Measurements from ENCODE around the gene HES1. TPM values are rescaled to one million over a fixed set of nuclear protein-coding genes. Genes with fewer than 3 reads are reported as not detected.
A peak's percentile ranks its signal among the peaks of the same experiment; 100 is the strongest.
"Not testable (repeated sequence)": the region's sequence is repeated elsewhere in the genome, so short reads cannot be mapped to it uniquely, and the experiment has no call there.

The HES1 gene, protein sequence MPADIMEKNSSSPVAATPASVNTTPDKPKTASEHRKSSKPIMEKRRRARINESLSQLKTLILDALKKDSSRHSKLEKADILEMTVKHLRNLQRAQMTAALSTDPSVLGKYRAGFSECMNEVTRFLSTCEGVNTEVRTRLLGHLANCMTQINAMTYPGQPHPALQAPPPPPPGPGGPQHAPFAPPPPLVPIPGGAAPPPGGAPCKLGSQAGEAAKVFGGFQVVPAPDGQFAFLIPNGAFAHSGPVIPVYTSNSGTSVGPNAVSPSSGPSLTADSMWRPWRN
- total RNA-seq, result 87.7 and 127 TPM in 2 replicates

DNA sequence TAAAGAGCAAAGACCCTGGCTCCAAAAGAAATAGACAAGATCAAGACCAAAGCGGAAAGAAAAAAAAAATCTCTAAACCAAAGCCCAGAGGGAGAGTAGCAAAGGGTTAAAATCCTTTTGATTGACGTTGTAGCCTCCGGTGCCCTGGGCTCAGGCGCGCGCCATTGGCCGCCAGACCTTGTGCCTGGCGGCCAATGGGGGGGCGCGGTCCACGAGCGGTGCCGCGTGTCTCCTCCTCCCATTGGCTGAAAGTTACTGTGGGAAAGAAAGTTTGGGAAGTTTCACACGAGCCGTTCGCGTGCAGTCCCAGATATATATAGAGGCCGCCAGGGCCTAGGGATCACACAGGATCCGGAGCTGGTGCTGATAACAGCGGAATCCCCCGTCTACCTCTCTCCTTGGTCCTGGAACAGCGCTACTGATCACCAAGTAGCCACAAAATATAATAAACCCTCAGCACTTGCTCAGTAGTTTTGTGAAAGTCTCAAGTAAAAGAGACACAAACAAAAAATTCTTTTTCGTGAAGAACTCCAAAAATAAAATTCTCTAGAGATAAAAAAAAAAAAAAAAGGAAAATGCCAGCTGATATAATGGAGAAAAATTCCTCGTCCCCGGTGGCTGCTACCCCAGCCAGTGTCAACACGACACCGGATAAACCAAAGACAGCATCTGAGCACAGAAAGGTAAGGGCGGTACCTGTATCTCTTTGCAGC, at the start of gene HES1:
TSS of gene HES1 (plus strand) at position 343 of the 713 bp plus-strand sequence. CDS start at position 576, 233 bp downstream.
- DNase-seq (ENCODE audit: extremely low read depth, low read depth, low spot score), result peak; percentile 95

DNA sequence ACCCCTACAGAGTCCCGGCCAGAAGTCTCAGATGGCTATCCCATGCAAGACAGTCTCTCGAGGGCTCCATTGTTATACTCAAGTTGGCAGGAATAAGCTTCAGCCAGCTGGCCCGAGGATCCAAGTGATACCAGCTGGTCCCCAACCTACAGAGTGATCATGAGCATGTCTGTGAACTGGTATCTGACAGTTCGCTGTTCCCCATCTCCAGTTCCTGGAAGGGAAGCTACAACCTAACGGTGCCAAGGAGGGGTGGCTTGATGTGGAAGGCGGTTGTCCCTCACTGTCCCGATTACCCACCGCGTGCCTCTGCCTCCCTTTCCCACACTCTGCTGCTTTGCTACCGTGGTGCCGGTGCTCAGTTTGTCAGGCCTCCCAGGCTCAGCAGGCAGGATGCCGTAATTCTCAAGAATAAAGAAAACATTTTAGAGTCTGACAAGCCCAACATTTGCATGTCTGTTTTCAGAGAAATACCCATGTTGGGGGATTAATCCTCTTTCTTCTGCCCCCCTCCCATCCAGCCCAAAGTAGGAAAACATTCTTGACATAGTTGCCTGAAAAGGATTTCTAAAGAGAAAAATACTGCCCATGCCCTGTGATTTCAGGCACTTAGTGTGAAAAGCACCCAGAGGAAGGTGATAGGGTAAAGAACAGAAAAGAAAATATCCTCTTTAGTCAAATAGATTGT, 49.4 kb upstream of the HES1 start:
- DNase-seq (ENCODE audit: extremely low read depth, low read depth, low spot score), result no peak

DNA sequence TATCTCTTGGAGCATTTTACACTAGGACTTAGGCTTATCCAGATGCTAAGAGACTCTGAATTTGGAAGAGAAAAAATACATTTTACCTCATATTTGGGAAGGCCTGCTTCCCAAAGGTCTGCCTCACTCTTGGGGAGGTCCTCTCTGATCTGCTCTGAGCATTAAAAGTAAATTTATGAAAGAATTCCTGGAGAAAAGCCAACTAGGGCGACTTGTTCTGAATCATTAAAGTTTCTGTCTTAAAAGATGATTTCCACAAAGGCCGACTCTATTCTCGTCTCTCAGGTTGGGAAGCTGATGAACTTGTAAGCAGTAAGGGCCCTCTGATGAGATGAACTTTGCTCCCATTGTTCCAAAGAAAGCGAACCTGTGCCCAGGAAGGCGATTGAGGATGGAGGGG, 48.7 kb upstream of the HES1 start:
- DNase-seq (ENCODE audit: extremely low read depth, low read depth, low spot score), result no peak

DNA sequence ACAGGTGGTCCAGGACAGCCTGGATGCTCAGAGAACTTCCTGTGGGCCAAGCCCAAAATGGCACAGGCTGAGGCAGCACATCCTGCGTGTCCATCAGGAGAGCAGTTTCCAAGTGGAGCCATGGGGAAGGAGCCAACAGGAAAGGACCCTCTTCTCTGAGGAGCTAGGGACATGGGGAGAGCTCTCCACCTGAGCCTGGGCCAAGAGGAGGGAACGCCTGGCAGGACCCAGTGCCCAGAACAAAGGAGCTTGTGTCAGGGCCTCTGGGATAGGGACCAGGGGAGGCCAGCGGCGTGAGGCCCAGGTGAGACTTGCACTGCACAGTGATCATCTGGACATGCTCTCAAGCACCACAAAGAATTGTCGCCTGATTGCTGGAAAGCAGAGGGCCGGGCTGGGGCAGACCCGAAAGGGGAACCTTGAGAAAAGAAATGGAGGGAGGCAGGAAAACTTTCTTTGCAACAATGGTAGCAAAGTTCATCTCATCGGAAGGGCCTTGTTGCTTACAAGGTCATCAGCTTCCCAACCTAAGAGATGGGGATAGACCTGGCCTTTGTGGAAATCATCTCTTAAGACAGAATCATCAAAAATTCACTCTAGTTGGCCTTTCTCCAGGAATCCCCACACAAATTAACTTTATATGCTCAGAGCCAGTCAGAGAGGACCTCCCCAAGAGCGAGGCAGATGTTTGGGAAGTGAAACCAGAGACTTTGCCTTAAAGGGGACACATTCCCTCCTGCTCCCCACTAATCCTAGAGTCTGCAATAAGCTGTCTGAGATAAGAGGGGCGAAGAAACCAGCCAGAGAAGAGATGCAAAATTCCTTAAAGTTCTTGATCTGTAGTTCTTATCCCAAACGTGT, 47.7 kb upstream of the HES1 start:
- no peak for DNase-seq (ENCODE audit: extremely low read depth, low read depth, low spot score)

DNA sequence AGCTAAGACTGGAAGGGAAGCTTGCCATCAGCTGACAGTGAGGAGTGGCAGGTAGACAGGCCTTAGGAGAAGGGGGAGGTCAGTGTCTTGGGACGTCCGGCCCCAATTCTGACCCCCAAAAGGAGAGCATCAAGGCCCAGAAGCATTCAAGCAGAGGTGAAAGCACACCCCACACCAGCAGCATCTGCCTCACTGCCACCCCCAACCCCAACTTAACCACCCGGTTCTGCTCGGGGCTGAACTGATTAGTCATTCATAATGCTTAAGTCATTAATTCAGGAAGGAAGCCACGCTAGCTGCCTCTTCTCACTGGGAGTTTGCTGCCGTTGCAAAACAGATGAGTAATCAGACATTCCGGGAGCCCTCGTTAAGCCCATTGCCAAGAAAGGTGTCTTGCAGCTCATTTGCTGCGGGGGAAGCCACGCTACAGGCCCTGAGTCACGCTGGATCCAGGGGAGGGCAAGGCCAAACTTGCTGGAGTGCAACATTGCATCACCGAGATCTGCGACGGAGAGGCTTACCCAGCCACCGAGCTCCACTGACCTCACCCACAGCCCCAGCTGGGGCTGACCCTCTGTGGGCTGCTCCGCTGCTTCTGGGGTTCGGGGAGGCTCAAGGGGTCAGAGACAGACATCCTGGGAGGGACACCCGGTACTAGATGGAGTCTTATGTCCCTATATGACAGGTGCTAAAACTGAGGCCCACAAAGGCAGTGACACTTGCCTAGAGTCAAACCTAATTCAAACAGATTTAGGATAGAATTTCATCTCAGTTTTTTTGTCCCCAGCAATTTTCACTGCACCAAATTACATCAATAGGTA, 46.4 kb upstream of the HES1 start:
- peak; percentile 96 for DNase-seq (ENCODE audit: extremely low read depth, low read depth, low spot score)

DNA sequence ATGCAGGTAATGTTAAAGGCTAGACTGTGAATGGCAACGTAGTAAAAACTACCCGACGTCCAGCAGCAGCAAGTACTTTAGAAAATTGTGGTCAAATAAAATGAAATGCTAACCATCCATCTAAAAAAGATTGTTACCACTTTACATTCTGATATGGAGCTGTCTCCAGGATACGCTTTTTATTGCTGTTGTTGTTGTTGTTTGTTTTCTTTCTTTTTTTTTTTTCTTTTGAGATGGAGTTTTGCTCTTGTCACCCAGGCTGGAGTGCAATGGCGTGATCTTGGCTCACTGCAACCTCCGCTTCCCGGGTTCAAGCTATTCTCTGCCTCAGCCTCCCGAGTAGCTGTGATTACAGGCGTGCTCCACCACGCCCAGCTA, 45.8 kb upstream of the HES1 start:
- DNase-seq (ENCODE audit: extremely low read depth, low read depth, low spot score), result not testable (repeated sequence)

DNA sequence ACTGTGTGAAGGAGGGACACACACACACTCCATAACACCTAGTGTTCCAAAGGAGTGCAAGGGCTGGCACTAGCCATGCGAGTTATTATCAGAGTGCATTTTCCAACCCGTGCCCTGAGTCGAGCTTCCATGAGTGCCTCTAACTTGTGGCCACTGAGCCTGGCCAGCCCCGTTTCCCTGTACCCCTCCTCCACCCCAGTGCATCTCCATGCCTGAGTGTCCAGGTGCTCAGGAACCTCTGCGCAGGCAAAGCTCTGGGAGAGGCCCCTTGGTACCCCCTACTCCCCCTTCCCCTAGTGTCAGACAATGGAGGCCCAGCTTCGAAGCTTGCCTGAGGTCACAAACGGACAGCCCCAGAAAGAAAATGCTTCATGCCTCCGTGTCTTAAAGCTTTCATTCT, 45.2 kb upstream of the HES1 start:
- no peak for DNase-seq (ENCODE audit: extremely low read depth, low read depth, low spot score)

DNA sequence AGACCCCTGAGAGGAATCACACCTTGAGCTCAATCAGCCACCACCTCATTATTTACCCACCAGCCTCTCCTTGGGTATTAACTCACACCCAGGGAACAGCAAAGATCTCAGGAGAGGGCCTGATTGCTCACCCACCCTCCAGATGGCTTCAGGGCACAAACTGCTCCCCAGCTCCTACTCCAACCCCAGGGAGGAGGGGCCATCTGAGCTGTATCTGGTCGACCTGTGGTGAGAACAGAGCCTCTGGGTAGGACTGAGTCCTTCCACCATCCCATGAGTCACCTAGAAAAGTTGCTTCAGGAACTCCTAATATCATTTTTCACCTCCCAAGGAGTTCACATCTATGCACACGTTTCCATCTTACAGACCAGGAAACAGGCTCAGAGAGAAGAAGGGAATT, 44.8 kb upstream of the HES1 start:
- DNase-seq (ENCODE audit: extremely low read depth, low read depth, low spot score), result no peak

DNA sequence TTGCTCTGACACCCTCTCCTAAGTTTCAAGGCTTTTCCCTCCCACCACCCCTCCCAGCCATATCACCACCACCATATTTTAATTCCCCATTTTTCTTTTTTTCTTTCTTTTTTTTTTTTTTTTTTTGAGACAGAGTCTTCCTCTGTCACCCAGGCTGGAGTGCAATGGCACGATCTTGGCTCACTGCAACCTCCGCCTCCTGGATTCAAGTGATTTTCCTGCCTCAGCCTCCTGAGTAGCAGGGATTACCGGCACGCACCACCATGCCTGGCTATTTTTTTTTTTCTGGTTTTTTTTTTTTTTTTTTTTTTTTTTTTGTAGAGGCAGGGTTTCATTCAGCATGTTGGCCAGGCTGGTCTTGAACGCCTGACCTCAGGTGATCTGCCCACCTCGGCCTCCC, 44.1 kb upstream of the HES1 start:
- DNase-seq (ENCODE audit: extremely low read depth, low read depth, low spot score), result not testable (repeated sequence)

DNA sequence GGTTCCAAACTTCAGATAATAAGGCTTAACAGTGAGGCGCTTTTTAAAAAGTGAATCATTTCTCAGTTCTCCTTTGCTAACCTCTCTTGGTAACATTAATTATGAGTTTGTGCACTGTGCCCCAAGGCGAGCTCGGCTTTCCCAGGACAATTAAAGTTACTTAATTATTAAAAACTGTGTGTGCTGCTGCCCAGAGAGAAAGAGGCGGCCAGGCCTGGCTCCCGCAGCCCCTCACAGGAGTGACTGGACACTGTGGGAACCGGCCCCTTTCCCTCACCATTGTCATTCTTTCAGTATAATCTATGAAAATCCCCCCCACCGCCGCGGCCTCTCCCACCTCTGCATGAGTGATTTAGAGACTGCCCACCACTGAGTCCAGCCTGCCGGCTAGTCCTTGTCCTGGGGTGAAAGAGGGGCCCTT, 43.1 kb upstream of the HES1 start:
- no peak for DNase-seq (ENCODE audit: extremely low read depth, low read depth, low spot score)

DNA sequence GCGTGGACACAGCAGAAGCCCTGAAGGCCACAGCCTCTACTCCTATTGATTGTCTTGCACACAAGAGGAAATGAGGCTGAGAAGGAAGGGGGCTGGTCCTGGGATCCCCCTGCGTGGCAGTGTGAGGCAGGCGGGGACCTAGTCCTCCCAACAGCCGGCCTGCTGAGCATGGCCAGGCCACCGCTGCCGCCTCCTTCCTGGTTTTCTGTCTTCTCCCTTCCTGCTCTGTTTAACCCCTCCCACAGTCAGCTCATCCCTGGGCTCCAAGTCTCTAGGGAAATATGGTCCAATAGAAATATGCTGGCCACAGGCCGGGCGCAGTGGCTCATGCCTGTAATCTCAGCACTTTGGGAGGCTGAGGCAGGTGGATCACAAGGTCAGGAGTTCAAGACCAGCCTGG, 42.1 kb upstream of the HES1 start:
- DNase-seq (ENCODE audit: extremely low read depth, low read depth, low spot score), result no peak

DNA sequence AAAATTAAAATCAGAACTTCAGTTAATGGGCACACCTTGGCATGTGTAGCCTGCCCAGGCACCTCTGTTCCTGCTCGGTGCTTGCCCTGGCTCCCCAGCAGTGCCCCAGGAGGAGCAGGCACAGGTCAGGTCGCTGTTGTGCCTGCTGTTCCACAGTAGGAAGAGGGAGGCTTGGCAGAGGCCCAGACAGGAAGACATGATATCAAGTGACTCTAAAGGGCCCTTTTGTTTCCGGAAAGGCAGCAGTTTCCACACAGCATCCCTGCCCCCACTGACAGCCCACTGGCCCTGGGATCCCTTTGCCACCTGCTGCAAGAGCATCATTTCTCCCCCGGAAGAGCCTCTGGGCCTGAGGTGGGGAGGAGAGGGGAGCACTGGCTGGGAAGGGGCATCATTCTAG, 40.5 kb upstream of the HES1 start:
- no peak for DNase-seq (ENCODE audit: extremely low read depth, low read depth, low spot score)

DNA sequence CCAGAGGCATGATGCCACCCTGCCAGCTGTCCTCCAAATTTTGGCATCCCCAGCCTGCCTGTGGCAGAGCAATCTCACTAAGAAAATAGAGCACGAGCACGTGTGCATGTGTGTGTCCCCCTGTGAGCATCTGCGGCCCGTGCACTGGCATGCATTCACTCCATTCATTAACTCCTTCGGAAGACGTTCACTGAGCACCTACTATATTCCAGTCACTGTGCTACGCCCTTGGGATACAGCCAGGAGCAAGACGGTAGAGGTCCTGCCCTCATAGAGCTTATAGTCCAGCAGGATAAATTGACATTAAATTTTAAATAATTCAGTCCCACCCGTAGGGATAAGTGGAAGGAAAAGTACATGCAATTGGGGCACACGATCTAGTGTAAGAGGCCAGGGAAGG, 40.0 kb upstream of the HES1 start:
- DNase-seq (ENCODE audit: extremely low read depth, low read depth, low spot score), result no peak

DNA sequence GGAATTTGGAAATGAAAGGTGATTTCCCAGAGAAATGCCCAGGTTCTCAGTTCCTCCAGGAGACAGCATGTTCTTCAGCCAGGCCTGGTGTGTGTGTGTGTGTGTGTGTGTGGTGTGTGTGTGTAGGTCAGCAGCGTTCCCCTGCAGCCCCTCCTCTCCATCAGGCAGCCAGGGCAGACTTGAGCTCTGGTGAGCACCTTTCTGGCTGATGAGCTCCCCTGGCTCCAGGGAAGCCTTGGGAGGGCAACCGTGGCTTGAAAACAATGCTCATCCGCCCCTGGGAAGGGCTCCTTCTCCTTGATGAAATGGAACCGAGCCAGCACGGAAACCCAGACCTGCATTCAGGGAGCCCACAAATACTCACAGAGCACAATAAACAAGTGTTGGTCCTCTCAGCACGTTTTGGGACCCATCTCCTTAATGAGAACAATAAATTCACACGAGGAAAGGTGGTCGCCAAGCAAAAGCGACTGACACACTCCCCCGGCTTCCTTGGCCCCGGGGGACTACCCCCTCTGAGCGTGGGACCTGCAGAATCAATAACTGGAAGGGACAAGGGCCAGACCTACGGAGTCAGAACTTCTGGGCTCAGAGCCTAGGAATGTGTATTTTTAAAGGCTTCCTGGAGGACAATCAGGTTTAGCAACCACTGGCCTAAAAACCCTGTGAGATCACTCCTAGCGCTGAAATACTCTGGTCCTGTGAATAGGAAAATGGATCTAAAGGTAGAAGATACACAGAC, 38.6 kb upstream of the HES1 start:
- DNase-seq (ENCODE audit: extremely low read depth, low read depth, low spot score), result no peak

DNA sequence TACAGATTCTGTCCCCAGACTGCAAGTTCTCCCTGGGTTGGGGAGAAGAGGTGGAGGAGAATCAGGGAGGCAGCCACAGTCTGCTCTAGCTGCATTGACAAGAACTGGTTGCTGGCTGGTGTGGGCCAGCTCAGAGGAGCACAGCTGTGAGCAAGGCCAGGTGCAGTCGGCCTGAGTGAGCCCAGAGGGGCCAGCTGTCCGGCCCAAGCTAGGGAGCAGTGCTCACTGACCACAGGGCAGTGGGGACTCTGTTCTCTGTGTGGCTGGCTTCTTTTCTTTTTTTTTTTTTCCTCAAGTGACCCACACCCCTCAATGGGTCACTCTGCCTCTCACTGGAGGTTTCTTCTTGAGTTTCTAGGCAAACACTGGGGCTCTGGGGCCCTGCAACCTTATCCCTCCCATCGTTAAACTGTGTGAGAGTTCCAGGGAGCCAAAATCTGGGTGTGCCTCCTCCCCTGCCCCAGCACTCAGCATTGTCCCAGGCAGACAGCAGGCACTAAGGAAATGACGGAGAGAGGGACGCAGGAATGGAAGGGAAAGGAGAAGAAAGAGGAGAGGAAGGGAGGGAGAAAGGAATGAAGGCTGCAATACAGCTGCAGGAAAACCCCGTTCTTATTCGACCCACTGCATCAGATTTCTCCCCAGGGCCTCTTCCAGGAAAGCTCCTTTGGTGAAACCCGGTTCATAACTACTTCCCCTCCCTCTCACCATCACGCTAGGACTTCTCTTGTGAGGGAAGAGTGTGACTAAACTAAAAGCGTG, 37.7 kb upstream of the HES1 start:
- no peak for DNase-seq (ENCODE audit: extremely low read depth, low read depth, low spot score)

DNA sequence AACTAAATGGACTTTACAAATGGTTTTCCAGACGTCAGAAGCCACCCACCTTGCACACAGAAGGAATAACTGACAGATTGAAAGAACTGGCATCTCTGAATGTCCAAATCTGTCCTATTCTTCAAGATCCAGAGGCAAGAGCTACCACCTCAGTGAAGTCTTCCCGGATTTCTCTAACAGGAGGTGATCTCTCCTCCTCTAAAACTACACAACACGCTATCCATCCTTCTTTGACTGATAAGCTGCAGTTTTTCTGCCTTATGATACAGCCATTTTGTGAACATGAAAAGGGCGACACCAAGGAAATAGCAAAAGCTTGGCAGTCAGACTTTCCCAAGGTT, 37.1 kb upstream of the HES1 start:
- DNase-seq (ENCODE audit: extremely low read depth, low read depth, low spot score), result no peak

DNA sequence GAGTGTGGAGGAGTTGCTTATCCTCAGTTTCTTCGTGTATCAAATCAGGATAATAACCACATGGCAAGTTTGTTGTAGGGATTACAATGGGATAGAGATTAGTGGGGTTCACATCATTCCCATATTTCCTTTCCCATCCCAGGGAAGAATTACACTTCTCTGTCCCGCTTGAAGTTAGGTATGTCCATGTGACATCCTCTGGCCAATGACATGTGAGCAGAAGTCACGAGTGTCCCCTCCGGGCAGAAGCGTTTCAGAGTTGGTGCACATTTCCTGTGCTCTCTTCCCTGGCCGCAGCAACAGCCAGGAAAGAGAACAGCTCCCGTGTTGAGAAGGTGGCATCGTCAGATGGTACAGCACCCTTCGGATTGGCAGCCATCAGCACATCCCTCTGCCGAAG, 36.7 kb upstream of the HES1 start:
- no peak for DNase-seq (ENCODE audit: extremely low read depth, low read depth, low spot score)

DNA sequence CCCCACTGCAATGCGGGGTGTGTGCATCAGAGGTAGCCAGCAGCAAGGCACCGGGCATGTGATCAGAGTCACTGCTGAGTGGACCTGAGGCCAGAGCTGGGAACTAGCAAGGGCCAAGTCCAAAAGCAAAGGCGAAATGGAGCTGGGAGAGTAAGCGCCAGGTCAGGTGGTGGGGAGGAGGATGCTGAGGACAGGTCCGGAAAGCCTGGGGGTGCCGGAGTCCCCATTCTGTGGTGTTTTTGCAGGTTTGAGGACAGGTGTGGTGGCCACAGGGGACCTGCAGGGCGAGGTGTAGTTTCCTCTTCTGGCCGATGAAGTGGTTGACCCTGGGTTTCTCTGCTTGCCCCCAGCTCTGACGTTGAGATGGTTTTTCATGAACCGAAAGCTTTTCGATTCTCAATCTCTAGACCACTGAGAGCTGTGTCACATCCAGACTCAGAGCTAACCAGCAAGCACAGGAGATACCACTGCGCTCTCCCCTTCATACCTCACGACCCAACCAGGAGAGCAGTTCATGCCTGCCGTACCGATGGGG, 35.0 kb upstream of the HES1 start:
- no peak for DNase-seq (ENCODE audit: extremely low read depth, low read depth, low spot score)
